ENCODE measurements around the gene MAP3K5.
A peak's percentile ranks its signal among the peaks of the same experiment; 100 is the strongest.

MAP3K5 gene

GRCh38 chr6:136750696-136751521 is 41.4 kb downstream of the MAP3K5 start:
- no peak for DNase-seq (ENCODE audit: low read depth)

- DNase-seq (ENCODE audit: low read depth): no peak
These were observed 42.8 kb downstream of the MAP3K5 start for GRCh38 chr6:136749359-136749997.

DNA sequence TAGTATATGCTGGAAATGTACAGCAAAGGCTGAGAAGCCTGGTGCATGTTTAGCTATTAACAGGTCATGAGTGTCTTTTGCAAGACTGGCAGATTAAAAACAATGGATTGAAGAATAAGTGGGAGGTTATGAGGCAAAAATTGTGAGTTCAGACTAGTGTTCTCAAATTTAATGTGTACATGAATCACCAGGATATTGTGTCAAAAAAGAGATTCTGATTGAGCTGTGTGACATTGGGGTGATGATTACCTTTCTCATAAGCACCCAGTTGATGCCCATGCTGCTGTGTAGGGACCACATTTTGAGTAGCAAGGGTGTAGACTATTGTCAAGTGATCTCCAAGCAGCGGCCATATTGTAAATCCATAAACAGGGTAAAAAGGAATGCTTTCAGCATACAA is 44.8 kb downstream of the MAP3K5 start:
- no peak for DNase-seq (ENCODE audit: low read depth)

DNA sequence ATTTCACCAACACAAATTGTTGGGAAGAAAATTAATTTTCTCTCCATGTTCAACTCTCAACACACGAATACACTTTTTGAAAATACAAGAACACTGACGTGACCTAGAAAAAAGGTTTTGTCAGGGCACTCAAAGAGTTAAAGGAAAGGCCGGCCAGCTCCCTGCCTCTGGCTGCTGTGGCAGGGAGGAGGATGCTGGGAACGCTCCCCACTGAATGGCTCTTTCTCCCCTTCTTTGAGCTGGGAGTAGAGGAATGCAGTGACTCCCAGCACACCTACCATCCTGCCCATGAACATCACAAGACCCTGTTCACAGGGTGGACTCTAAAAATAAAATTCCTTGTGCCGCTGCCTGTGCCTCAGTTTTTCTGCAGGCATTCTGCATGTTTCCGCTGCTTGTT is 47.0 kb downstream of the MAP3K5 start:
- DNase-seq (ENCODE audit: low read depth): no peak

DNA sequence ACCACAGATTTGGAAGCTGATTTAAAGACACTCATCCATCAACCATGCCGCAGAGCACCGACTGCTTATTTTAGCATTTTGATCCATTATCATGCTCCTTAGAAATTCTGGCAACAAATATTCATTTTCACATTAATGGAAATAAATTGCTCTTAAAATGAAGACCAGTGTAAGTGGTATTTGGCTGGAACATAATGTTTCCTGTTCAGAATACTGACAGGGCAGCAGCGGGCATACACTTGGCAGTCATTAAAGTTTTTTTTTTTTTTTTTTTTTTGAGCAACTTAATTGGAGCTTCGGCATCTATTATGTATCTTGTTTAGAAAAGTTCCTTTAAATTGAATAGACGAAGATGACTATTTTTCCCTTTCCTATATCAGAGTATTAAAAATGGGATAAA is 47.4 kb downstream of the MAP3K5 start:
- no peak for DNase-seq (ENCODE audit: low read depth)

- DNase-seq (ENCODE audit: low read depth): no peak
These were observed 50.2 kb downstream of the MAP3K5 start for GRCh38 chr6:136742125-136742524.

DNA sequence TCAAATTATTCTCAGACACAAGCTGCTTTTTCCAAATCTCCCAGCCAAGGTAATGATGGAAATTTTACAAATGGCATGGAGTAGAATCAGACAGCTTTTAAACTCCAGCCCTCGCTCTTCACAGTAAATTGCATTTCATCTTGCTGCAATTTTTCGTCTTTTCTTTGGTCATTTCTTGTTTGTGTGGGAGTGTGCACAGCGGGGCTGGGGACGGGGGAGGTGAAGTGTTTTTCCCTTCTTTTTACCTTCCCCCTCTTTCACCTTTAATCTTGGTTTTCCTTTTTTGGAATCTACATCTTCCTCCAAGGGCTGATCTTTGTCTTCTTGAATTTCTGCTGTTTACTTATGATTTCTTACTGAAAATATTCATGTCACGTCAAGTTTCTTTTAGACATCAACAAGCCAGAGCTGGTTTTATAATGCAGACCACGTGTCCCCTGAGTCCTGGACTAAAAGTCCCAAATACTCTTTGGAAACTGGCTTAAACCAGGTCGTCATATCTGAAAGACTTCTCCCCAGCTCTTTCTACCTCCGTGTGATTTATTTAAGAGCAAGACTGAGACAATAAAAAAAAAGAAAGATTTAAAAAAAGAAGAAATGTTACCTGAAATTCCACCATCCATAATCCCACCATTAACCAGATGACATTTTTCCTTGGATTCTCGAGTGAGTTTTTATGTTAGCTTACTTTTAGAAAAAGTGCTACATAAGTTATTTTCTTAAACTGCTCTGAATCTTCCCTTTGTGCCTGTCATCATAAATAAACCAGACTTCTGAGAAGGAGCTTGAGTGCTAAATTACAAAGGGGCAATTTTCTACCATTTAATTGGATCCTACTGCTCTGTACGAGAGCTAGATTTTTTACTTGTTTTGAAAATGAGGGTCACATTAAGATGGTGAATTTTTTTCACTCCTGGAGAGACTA is 52.0 kb downstream of the MAP3K5 start:
- DNase-seq (ENCODE audit: low read depth): no peak

- DNase-seq (ENCODE audit: low read depth): no peak
These were observed 52.8 kb downstream of the MAP3K5 start for GRCh38 chr6:136739501-136739900.

GRCh38 chr6:136739071-136739470 is 53.2 kb downstream of the MAP3K5 start:
- no peak for DNase-seq (ENCODE audit: low read depth)

DNA sequence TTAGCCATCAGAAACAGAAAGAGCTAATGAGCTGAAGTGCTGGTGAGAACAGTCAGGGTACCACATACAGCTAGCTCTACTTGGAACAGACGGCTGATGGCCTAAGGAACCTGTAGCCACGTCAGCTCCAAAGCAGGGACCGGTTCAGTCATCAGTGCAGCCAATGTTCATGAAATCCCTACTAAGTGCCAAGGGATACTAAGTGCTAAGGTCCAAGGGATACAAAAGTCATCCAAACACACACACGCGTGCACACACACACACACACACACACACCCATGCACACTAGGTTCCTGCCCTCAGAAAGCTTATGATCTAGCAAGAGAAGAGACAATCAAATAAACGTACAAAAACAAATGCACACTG is 53.6 kb downstream of the MAP3K5 start:
- no peak for DNase-seq (ENCODE audit: low read depth)

- peak; percentile 58 for DNase-seq (ENCODE audit: low read depth)
These were observed 54.2 kb downstream of the MAP3K5 start for GRCh38 chr6:136737871-136738691.

DNA sequence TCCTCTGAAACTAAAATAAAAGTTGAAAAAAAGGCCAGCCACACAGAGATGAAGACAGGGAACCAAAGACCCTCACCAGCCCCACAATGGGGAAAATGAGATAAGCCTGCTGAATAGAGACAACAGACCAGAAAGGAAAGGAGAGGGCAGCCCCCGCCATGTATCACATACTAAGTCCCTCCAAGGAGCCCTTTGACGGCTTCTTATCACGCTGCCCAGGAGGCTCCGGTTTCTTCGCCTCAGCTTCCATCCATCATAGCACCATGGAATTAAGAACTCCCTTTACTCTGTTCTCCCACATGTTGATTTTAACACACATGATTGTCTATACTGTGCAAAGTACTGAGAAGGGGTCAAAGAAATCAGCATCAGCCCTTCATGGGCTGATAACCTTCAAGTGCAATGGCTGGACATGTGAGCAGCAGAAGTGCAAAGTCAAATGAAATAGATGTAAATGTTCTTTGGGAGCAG is 54.9 kb downstream of the MAP3K5 start:
- peak; percentile 86 for DNase-seq (ENCODE audit: low read depth)

GRCh38 chr6:136736281-136736960 is 55.9 kb downstream of the MAP3K5 start:
- DNase-seq (ENCODE audit: low read depth): no peak

DNA sequence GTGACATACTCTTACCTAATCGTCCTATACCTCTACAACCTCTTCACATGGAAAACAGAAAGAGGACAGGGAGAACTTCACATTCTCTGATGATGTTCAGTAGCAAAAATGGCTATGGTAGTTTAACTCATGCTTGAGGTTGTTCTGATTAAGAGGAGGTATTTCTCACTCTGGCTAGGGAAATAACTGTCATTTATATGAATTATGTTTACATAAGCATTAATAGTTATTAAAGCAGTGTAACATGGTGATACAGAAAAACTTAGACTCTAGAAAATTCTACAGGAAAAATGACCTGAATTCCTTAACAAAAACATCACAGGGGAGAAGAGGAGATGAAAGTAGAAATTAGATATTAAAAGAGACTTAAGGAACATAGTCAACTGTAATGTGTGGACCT is 57.3 kb downstream of the MAP3K5 start:
- DNase-seq (ENCODE audit: low read depth): no peak

DNA sequence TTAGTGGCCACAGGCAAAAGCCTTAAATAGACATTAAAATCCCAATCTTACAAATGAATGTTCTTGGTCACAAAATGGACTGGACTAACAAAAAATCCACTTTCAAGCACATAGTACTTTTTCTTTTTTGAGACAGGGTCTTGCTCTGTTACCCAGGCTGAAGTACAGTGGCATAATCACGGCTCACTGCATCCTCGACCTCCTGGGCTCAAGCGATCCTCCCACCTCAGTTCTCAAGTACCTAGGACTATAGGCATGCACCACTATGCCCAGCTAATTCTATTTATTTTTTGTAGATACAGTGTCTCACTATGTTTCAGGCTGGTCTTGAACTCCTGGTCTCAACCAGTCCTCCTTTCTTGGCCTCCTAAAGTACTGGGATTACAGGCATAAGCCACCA is 59.4 kb downstream of the MAP3K5 start:
- no peak for DNase-seq (ENCODE audit: low read depth)

DNA sequence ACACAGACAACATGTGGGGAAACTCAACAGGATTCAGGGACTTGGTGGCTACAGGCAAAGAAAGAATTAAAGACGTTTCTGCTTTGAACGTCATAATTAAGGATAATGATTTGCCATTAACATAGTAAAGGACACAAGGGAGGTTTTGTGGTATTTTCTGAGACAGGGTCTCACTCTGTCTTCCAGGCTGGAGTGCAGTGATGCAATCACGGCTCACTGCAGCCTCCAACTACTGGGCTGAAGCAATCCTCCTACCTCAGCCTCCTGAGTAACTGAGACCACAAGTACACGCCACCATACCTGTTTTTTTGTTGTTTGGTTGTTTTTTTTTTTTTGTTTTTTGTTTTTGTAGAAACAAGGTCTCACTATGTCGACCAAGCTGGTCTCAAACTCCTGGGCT is 62.4 kb downstream of the MAP3K5 start:
- no peak for DNase-seq (ENCODE audit: low read depth)

- DNase-seq (ENCODE audit: low read depth): no peak
These were observed 63.2 kb downstream of the MAP3K5 start for GRCh38 chr6:136728976-136729515.

GRCh38 chr6:136728033-136728939 is 64.0 kb downstream of the MAP3K5 start:
- DNase-seq (ENCODE audit: low read depth): no peak

DNA sequence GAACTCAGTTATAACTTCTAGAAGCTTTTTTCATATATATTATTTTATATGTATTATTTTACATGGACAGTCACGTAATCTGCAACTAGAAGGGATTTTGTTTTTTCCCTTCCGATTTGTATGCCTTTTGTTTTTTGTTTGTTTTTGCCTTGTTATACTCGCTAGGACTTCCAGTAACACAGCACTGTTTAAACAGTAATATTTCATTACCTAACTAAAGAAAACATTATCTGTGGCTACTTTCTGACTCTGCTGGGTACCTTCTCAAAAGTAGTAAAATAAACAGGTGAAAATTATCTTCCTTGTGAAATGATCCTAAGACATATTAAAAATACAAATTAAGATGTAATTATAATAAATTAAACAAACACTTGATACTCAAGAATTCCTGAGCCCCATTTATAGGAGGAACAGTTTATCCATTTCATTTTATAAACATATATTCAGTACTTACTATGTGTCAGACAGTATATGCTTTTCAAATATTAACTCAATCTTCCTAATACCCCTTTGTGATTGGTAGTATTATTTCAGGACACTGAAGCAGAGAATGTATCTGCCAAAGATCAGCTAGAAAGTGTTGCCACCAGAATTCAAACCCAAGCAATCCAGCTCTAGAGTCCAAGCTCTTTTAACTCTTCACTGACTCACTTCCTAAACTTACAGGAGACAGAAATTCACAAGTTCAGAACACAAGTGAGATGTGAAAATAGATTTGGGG is 65.3 kb downstream of the MAP3K5 start:
- DNase-seq (ENCODE audit: low read depth): no peak

Data from CMK (cell line).